ENCODE data around the gene MESD. TPM values are rescaled to one million over a fixed set of nuclear protein-coding genes. Genes with fewer than 3 reads are reported as not detected.

MESD gene
- total RNA-seq, 1 experiment from 2014 or later, result 30.2 TPM

DNA sequence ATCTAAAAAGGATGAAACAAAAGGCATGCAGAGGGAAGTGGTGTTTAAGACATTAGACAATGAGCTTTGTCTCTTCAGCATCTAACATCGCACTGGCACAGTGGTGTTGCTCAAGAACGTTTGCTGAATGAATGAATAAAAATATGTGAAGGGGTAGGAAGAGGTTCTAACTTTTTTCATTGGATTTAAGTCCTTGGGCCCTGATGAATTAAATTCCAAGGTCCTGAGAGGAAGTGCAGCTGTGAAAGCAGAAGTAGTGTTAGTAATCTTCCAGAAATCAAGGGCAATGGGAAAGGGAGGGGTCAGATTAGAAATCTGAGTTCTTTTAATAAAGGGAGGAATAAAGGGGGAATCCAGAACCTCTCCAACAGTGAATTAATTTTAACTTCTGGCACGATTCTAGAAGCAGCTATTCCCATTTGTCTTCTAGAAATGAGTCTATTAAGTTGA is 40.7 kb upstream of the MESD start:
- no peak for DNase-seq (ENCODE audit: unreplicated experiment)
- no peak overlapping the region for H3K27ac Mint-ChIP-seq (ENCODE audit: low read depth, unreplicated experiment)
- no peaks in the 10 kb centered on the region for H3K36me3 Mint-ChIP-seq (ENCODE audit: insufficient read depth, unreplicated experiment)
- intact Hi-C loops (cut with micrococcal nuclease), result no loop called here
- H3K4me3 Mint-ChIP-seq (ENCODE audit: unreplicated experiment), result no peak overlapping the region
- POLR2A ChIA-PET, result interaction anchor here (1.4 kb wide), 1 partner anchor 9 kb away, joined by 4 read pairs; no protein-coding TSS in a partner anchor
- no peaks in the 10 kb centered on the region for H3K27me3 Mint-ChIP-seq (ENCODE audit: insufficient read depth, unreplicated experiment)
- CTCF ChIA-PET, result interaction anchor here (0.6 kb wide), 1 partner anchor 75 kb away, joined by 3 read pairs; no protein-coding TSS in a partner anchor
- peaks cover 12% of the 10 kb centered on the region for H3K9me3 Mint-ChIP-seq (ENCODE audit: unreplicated experiment)
- no TSS peak for BruUV-seq (replicated peaks)
- TF ChIP-seq, protein P1, sequence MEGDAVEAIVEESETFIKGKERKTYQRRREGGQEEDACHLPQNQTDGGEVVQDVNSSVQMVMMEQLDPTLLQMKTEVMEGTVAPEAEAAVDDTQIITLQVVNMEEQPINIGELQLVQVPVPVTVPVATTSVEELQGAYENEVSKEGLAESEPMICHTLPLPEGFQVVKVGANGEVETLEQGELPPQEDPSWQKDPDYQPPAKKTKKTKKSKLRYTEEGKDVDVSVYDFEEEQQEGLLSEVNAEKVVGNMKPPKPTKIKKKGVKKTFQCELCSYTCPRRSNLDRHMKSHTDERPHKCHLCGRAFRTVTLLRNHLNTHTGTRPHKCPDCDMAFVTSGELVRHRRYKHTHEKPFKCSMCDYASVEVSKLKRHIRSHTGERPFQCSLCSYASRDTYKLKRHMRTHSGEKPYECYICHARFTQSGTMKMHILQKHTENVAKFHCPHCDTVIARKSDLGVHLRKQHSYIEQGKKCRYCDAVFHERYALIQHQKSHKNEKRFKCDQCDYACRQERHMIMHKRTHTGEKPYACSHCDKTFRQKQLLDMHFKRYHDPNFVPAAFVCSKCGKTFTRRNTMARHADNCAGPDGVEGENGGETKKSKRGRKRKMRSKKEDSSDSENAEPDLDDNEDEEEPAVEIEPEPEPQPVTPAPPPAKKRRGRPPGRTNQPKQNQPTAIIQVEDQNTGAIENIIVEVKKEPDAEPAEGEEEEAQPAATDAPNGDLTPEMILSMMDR (IDR thresholded peaks at IDR 0.05; ENCODE audit: unreplicated experiment), result no peak
- H3K4me1 Mint-ChIP-seq (ENCODE audit: insufficient read depth, unreplicated experiment), result peaks cover 6% of the 10 kb centered on the region

DNA sequence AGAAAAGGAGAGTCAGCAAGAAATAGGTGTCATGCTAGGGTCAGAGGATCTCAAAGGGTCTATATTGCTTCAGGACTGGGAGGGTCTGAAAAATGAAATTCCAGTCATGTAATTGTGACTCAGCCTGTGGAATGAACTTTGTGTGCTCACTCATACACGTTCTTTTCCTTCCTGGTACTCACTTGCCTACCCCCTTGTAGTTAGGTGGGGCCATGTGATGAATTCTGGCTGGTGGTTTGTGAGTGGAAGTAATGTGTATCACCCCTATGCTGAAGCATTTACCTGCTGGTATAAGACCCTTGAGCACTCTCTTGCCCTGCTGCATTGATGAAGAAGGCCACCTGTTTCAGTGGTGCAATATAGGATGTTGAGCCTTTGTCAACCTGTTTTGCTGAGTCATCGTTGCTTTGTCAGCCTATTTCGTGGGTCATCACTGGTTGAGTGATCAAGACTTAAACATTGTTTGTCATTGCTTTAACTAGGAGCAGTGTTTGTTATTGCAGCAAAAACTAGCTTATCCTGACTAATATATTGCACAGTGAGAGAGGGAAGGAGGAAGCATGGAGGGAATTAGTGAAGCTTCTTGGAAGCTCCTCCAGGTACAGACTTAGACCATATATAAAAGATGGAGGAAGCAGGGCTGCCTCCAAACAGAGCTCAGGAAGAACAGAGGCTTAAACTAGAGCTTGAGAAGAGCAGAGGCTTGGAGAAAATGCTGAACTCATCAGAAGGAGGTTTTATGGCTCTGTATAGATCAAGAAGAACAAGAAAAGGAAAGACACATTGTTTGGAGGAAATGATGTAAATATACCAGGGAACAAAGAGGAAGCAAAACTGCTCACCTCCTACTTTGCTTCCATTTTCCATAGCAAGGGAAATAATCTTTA is 40.0 kb upstream of the MESD start:
- CTCF ChIA-PET, result interaction anchor here (0.6 kb wide), 1 partner anchor 445 kb away, joined by 4 read pairs; no protein-coding TSS in a partner anchor
- no peaks in the 10 kb centered on the region for H3K36me3 Mint-ChIP-seq (ENCODE audit: insufficient read depth, unreplicated experiment)
- POLR2A ChIA-PET, result interaction anchor here (1.4 kb wide), 1 partner anchor 9 kb away, joined by 4 read pairs; no protein-coding TSS in a partner anchor

DNA sequence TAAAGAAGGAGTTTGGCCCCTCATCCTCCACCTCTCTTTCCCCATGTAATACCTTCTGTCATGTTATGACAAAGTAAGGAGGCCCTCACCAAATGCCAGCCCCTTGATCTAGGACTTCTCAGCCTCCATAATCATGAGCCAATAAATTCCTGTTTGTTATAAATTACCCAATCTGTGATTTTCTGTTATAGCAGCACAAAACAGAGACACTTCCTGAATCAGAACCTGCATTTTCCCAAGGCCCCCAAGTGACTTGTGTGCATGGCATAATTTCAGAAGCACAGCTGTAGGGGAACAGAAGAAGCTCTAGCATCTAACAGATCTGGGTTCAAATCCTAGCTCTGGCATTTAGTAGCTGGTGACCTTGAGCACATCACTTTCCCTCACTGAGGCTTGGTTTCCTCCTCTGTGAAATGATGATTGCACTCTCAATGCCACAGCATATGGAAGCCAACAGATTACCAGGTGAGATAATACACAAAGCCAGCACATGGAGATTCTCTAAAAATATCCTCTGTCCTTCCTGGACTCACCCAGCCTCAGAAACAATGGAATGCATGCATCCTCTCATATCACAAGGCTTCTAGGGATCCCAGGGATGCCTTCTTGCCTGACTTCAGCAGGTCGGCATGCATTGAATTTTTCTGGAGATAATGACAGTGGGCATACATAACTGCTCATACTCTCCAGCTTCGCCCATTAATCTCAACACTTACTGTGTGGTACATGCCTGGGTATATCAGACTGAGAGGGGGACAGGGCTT is 37.4 kb upstream of the MESD start:
- DNase-seq (ENCODE audit: unreplicated experiment), result no peak
- Mint-ChIP-seq H3K36me3 (ENCODE audit: insufficient read depth, unreplicated experiment) (no peaks in the 10 kb centered on the region), H3K4me3 (ENCODE audit: unreplicated experiment) (no peak overlapping the region), H3K4me1 (ENCODE audit: insufficient read depth, unreplicated experiment) (no peaks in the 10 kb centered on the region), H3K27me3 (ENCODE audit: insufficient read depth, unreplicated experiment) (no peaks in the 10 kb centered on the region), H3K9me3 (ENCODE audit: unreplicated experiment) (peaks cover 12% of the 10 kb centered on the region), H3K27ac (ENCODE audit: low read depth, unreplicated experiment) (no peak overlapping the region)
- BruUV-seq (replicated peaks), result no TSS peak
- ChIA-PET POLR2A (interaction anchor here (0.7 to 1.2 kb wide), 3 partner anchors 12 to 25 kb away, joined by 3 read pairs; no protein-coding TSS in a partner anchor), CTCF (no interaction called here)
- intact Hi-C loops (cut with micrococcal nuclease), result no loop called here
- TF ChIP-seq, protein P1 (IDR thresholded peaks at IDR 0.05; ENCODE audit: unreplicated experiment), result no peak

More for the DNA sequence above, 40.0 kb upstream of the MESD start:
- H3K27me3 Mint-ChIP-seq (ENCODE audit: insufficient read depth, unreplicated experiment), result no peaks in the 10 kb centered on the region
- no peak overlapping the region for H3K4me3 Mint-ChIP-seq (ENCODE audit: unreplicated experiment)
- peaks cover 12% of the 10 kb centered on the region for H3K9me3 Mint-ChIP-seq (ENCODE audit: unreplicated experiment)
- H3K27ac Mint-ChIP-seq (ENCODE audit: low read depth, unreplicated experiment), result no peak overlapping the region
- BruUV-seq (replicated peaks), result no TSS peak
- intact Hi-C loops (cut with micrococcal nuclease), result no loop called here
- no peak for DNase-seq (ENCODE audit: unreplicated experiment)
- H3K4me1 Mint-ChIP-seq (ENCODE audit: insufficient read depth, unreplicated experiment), result peaks cover 6% of the 10 kb centered on the region
- TF ChIP-seq, protein P1 (IDR thresholded peaks at IDR 0.05; ENCODE audit: unreplicated experiment), result no peak
